GM21423 (cell line): ENCODE results near the gene GLMP.
"Not testable (repeated sequence)": the region's sequence is repeated elsewhere in the genome, so short reads cannot be mapped to it uniquely, and the experiment has no call there.

Experiments used
- ATAC-seq: cut with Tn5 transposase; IDR thresholded peaks from one replicate; pipeline ENCODE4 v1.9.1; 2021; ENCODE audit warnings: mild to moderate bottlenecking, moderate library complexity; ENCODE audit not compliant: unreplicated experiment

Gene GLMP

GRCh38 chr1:156295391-156295947, at the start of gene GLMP:
Gene GLMP, minus strand, starts transcription at chr1:156295679. Its CDS starts 34 bp downstream, at chr1:156295645.
- ATAC-seq = peak; percentile 48

GRCh38 chr1:156344409-156344808, 48.9 kb upstream of the GLMP start:
- no peak for ATAC-seq

GRCh38 chr1:156342166-156342955, 46.9 kb upstream of the GLMP start:
- ATAC-seq = no peak

GRCh38 chr1:156338180-156338976, 42.9 kb upstream of the GLMP start, which contains the start of the genes CCT3 and TSACC:
Gene CCT3, minus strand, starts transcription at chr1:156338292. Its CDS starts 108 bp downstream, at chr1:156338184.
Gene TSACC, plus strand, starts transcription at chr1:156338526. Its CDS starts 1,232 bp downstream, at chr1:156339758.
- peak; percentile 95 for ATAC-seq

GRCh38 chr1:156337888-156338179, 42.4 kb upstream of the GLMP start:
- no peak for ATAC-seq

GRCh38 chr1:156337052-156337887, 41.8 kb upstream of the GLMP start:
- peak; percentile 3 for ATAC-seq

- ATAC-seq = no peak
These were observed 40.8 kb upstream of the GLMP start for GRCh38 chr1:156336242-156336641.

- ATAC-seq = not testable (repeated sequence)
These were observed 27.7 kb upstream of the GLMP start for GRCh38 chr1:156323179-156323578.

GRCh38 chr1:156320560-156320959, 25.1 kb upstream of the GLMP start:
- no peak for ATAC-seq

- no peak for ATAC-seq
These were observed 24.2 kb upstream of the GLMP start for GRCh38 chr1:156319664-156320063.

GRCh38 chr1:156316909-156317308, 21.4 kb upstream of the GLMP start:
- ATAC-seq = no peak

GRCh38 chr1:156310962-156311361, 15.5 kb upstream of the GLMP start:
- ATAC-seq = no peak

- no peak for ATAC-seq
These were observed 12.6 kb upstream of the GLMP start for GRCh38 chr1:156308078-156308477.

- ATAC-seq = no peak
These were observed 9.7 kb upstream of the GLMP start for GRCh38 chr1:156305215-156305614.

GRCh38 chr1:156303241-156303640, 7.8 kb upstream of the GLMP start:
- ATAC-seq = no peak

- no peak for ATAC-seq
These were observed 3.4 kb upstream of the GLMP start, which contains the start of gene VHLL for GRCh38 chr1:156298852-156299357. Gene VHLL, minus strand, starts transcription at chr1:156299307. Its CDS starts 118 bp downstream, at chr1:156299189.

GRCh38 chr1:156293895-156294294, 1.6 kb downstream of the GLMP start:
- no peak for ATAC-seq

GRCh38 chr1:156293098-156293434, 2.4 kb downstream of the GLMP start:
- no peak for ATAC-seq

- no peak for ATAC-seq
These were observed 4.0 kb downstream of the GLMP start for GRCh38 chr1:156291226-156292061.

GRCh38 chr1:156289857-156290256, 5.6 kb downstream of the GLMP start:
- no peak for ATAC-seq
